ENCODE results near the gene ARRDC5. TPM values are rescaled to one million over a fixed set of nuclear protein-coding genes. Genes with fewer than 3 reads are reported as not detected.
A peak's percentile ranks its signal among the peaks of the same experiment; 100 is the strongest.

The ARRDC5 gene
- total and polyA plus RNA-seq, 2 donors (not counting 3 experiments of a cell fraction or from before 2014, with no cell fraction given) = 0.04 TPM; not detected in 1

DNA sequence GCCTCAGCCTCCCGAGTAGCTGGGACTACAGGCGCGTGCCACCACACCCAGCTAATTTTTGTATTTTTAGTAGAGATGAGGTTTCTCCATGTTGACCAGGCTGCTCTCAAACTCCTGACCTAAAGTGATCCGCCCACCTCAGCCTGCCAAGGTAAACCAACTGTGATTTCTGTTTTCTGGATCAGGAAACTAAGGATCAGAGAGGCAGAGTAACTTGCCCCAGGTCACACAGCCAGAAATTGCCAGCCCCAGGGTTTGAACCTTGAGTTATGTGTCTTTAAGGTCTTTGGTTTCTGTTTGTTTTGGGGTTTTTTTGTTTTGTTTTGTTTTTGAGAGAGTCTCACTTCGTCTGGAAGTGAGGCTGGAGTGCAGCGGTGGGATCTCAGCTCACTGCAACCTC, 31.0 kb downstream of the ARRDC5 start:
- H3K36me3 ChIP-seq (ENCODE audit: control insufficient read depth in 2 of 2, extremely low read depth in 1 of 2, insufficient read depth in 2 of 2, low read length in 2 of 2) = no peaks in the 10 kb centered on the region
- no peaks in the 10 kb centered on the region for H3K9me1 ChIP-seq (replicated peaks; ENCODE audit: control insufficient read depth, extremely low read depth, insufficient read depth, low read length)
- FAIRE-seq = no peak
- H2AFZ ChIP-seq (ENCODE audit: low read depth, low read length) = no peak overlapping the region
- no peak for DNase-seq (ENCODE audit: low read depth, low spot score)
- H3K27me3 ChIP-seq (ENCODE audit: control insufficient read depth in 2 of 2, insufficient read depth in 2 of 2, low read length in 2 of 2) = no peaks in the 10 kb centered on the region
- H4K20me1 ChIP-seq (replicated peaks; ENCODE audit: control insufficient read depth, extremely low read depth, insufficient read depth, low read length) = no peaks in the 10 kb centered on the region
- no peak overlapping the region for H3K4me3 ChIP-seq (replicated peaks in 1 of 3; ENCODE audit: insufficient read depth in 1 of 3, low read depth in 1 of 3, low read length in 3 of 3)
- H3K9ac ChIP-seq (replicated peaks; ENCODE audit: extremely low read depth, insufficient read depth, low read length) = no peak overlapping the region
- intact Hi-C loops (cut with micrococcal nuclease) (loop anchor here (1.0 kb wide), 2 partner anchors 41 to 160 kb away; no protein-coding TSS in a partner anchor), dilution Hi-C loops (cut with MboI; ENCODE audit: extremely low pct_ligation_motif_present, low sequenced_read_pairs) (no loop called here)
- POLR2A ChIA-PET = interaction anchor here (0.6 kb wide), 1 partner anchor 26 kb away, joined by 3 read pairs; no protein-coding TSS in a partner anchor
- no TSS peak for BruUV-seq (replicated peaks)
- H3K27ac ChIP-seq (ENCODE audit: insufficient read depth, low read depth, low read length) = no peak overlapping the region
- TF ChIP-seq EZH2 (IDR thresholded peaks at IDR 0.05; ENCODE audit: borderline replicate concordance, low read depth, low read length, severe bottlenecking) (no peak), FOS (IDR thresholded peaks at IDR 0.05; ENCODE audit: borderline replicate concordance, insufficient read depth, low read length) (no peak), MYC (IDR thresholded peaks at IDR 0.05; ENCODE audit: low read depth, low read length) (no peak)
- no peaks in the 10 kb centered on the region for H3K9me3 ChIP-seq (replicated peaks; ENCODE audit: control insufficient read depth, insufficient read depth, low read length)
- peaks cover 6% of the 10 kb centered on the region for H3K79me2 ChIP-seq (ENCODE audit: control insufficient read depth, insufficient read depth, low read length)
- no peak overlapping the region for H3K4me2 ChIP-seq (ENCODE audit: insufficient read depth, low read length)
- CTCF ChIA-PET = interaction anchor here (0.8 to 11.1 kb wide), 10 partner anchors 20 to 167 kb away, joined by 3 to 176 read pairs (median 6); partner anchors contain the start of gene UHRF1
- H3K4me1 ChIP-seq (ENCODE audit: control insufficient read depth, extremely low read depth, insufficient read depth, low read length) = peaks cover under 1% of the 10 kb centered on the region

DNA sequence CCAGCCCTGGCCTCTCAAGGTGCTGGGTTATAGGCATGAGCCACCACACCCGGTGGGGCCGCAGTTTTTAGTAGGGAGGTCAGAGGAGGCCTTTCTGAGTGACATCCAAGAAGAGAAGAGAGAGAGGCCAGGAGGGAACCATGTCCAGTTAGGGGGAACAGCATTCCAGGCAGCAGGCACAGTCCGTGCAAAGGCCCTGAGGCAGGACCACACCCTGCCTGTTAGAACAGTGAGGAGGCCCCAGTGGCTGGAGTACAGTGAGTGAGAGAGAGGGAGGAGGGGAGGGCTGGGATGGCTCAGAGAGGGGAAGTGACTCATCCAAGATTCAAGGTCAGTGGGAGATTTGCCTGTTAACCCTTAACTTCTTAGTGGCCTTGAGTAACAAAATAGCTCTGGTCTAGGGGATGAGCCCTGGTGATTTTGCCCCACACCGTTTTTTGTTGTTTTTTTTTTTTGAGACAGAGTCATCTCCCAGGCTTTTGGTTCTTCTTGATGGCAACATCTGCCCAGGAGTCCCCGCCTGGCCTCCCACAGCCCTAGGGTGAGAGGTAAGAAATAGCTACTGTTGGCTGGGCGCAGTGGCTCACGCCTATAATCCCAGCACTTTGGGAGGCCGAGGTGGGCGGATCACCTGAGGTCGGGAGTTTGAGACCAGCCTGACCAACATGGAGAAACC, 32.5 kb downstream of the ARRDC5 start:
- FAIRE-seq (peak; percentile 90), DNase-seq (ENCODE audit: low read depth, low spot score) (peak; percentile 59)
- CTCF ChIA-PET = interaction anchor here (1.3 to 11.1 kb wide), 6 partner anchors 18 to 169 kb away, joined by 3 to 176 read pairs (median 10); partner anchors contain the start of gene UHRF1
- TF ChIP-seq FOS (IDR thresholded peaks at IDR 0.05; ENCODE audit: borderline replicate concordance, insufficient read depth, low read length) (peak; percentile 83), MYC (IDR thresholded peaks at IDR 0.05; ENCODE audit: low read depth, low read length) (no peak), POLR2AphosphoS5 (IDR thresholded peaks at IDR 0.05; ENCODE audit: insufficient read depth, low read depth, low read length) (peak; percentile 74), JUN (IDR thresholded peaks at IDR 0.05; ENCODE audit: borderline replicate concordance, insufficient read depth, insufficient read length, low read depth) (peak; percentile 64), EZH2 (IDR thresholded peaks at IDR 0.05; ENCODE audit: borderline replicate concordance, low read depth, low read length, severe bottlenecking) (no peak)
- TF ChIP-seq, protein P1, sequence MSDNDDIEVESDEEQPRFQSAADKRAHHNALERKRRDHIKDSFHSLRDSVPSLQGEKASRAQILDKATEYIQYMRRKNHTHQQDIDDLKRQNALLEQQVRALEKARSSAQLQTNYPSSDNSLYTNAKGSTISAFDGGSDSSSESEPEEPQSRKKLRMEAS (IDR thresholded peaks at IDR 0.05; ENCODE audit: insufficient read depth, insufficient read length) = no peak
- TF ChIP-seq, protein P2, sequence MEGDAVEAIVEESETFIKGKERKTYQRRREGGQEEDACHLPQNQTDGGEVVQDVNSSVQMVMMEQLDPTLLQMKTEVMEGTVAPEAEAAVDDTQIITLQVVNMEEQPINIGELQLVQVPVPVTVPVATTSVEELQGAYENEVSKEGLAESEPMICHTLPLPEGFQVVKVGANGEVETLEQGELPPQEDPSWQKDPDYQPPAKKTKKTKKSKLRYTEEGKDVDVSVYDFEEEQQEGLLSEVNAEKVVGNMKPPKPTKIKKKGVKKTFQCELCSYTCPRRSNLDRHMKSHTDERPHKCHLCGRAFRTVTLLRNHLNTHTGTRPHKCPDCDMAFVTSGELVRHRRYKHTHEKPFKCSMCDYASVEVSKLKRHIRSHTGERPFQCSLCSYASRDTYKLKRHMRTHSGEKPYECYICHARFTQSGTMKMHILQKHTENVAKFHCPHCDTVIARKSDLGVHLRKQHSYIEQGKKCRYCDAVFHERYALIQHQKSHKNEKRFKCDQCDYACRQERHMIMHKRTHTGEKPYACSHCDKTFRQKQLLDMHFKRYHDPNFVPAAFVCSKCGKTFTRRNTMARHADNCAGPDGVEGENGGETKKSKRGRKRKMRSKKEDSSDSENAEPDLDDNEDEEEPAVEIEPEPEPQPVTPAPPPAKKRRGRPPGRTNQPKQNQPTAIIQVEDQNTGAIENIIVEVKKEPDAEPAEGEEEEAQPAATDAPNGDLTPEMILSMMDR (IDR thresholded peaks at IDR 0.05; ENCODE audit: extremely low read depth in 1 of 2, insufficient read depth in 1 of 2, low read depth in 1 of 2, low read length in 2 of 2) = no peak
- Histone ChIP-seq H3K27me3 (ENCODE audit: control insufficient read depth in 2 of 2, insufficient read depth in 2 of 2, low read length in 2 of 2) (no peaks in the 10 kb centered on the region), H2AFZ (ENCODE audit: low read depth, low read length) (no peak overlapping the region), H3K36me3 (ENCODE audit: control insufficient read depth in 2 of 2, extremely low read depth in 1 of 2, insufficient read depth in 2 of 2, low read length in 2 of 2) (no peaks in the 10 kb centered on the region), H3K4me1 (ENCODE audit: control insufficient read depth, extremely low read depth, insufficient read depth, low read length) (peaks cover 6% of the 10 kb centered on the region), H4K20me1 (replicated peaks; ENCODE audit: control insufficient read depth, extremely low read depth, insufficient read depth, low read length) (no peaks in the 10 kb centered on the region), H3K27ac (ENCODE audit: insufficient read depth, low read depth, low read length) (no peak overlapping the region), H3K4me3 (replicated peaks in 1 of 3; ENCODE audit: insufficient read depth in 1 of 3, low read depth in 1 of 3, low read length in 3 of 3) (no peak overlapping the region), H3K9ac (replicated peaks; ENCODE audit: extremely low read depth, insufficient read depth, low read length) (no peak overlapping the region), H3K9me1 (replicated peaks; ENCODE audit: control insufficient read depth, extremely low read depth, insufficient read depth, low read length) (no peaks in the 10 kb centered on the region), H3K9me3 (replicated peaks; ENCODE audit: control insufficient read depth, insufficient read depth, low read length) (no peaks in the 10 kb centered on the region), H3K79me2 (ENCODE audit: control insufficient read depth, insufficient read depth, low read length) (peaks cover 18% of the 10 kb centered on the region), H3K4me2 (ENCODE audit: insufficient read depth, low read length) (no peak overlapping the region)
- intact Hi-C loops (cut with micrococcal nuclease) (no loop called here), dilution Hi-C loops (cut with MboI; ENCODE audit: extremely low pct_ligation_motif_present, low sequenced_read_pairs) (no loop called here)
- POLR2A ChIA-PET = no interaction called here
- BruUV-seq (replicated peaks) = no TSS peak
